GM21786 (cell line): ENCODE results near the gene CRADD.

Source experiments
- ATAC-seq: cut with Tn5 transposase; IDR thresholded peaks from one replicate; pipeline ENCODE4 v1.9.1; 2021; ENCODE audit not compliant: unreplicated experiment

CRADD gene

DNA sequence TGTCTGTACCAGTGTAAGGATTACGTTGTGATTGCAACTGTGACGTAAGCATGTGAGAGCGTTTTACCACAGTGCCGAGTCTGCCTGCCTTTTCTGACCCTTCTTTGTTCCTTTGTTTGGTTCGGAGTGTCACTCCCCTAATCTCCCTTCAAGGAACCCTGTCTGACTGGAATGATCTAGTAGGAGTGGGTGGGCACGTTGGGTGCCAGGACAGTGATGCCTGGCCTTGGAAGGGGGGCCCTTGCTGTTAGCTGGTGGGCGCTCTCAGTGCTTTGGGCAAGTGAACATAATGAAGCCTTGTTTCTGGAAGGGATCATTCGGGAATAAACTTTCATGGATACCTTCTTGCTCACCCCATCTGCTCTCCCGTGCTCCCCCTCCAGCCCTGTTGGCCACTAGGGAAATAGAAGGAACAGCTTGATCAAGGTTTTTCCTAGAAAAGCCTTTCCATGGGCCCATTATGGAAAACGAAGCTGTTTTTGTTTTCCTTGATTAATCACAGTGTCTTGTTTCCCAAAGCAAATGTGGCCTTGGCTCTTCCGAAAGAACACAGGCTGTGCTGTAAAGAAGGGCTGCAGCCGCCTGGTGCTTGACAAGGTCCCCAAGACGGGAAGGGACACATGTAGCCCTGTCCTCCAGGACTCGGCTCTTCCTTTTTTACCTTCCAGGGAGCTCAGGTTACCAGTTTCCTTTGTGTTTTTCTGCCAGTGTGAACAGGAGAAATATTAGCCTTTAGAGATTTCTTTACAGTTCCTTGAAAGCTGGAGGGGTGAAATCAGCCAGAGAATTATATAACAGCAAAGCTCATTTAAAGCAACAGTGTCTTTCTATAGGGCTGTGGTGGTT is 215.5 kb downstream of the CRADD start:
- no peak for ATAC-seq

DNA sequence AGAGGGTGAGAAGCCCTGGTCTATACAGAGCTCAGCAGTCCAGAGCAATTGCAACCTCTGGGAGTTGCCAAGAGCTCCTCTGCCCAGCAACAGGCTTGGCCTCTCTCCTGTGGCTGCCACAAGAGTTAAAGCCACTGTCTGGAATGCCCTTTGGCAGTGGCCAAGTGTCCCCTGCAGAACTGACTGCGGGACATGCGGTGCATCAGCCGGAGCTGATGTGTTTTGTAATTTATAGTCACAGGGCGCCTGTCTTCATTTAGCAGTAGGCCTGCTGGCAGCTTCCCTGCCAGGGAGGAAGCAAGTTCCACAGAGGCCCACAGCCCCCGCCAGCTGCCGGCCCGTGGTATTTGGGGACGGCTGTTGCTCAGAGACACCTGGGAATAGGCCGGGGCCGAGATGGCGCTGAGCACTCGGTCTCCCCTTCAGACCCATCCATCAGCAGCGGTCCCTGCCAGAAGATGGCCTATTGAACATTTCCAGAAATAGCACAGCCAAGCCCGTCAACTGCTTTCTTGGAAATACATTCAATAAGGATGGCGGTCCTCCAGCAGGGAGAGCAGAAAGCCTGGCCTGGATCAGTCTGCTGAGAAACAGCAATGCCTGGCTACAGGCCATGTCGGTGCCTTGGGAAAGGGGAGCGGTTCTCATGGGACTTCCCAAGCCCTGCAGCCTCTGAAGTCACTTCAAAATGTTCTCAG is 217.4 kb downstream of the CRADD start:
- ATAC-seq, result no peak

GRCh38 chr12:93895089-93895445 is 217.9 kb downstream of the CRADD start:
- ATAC-seq, result no peak

DNA sequence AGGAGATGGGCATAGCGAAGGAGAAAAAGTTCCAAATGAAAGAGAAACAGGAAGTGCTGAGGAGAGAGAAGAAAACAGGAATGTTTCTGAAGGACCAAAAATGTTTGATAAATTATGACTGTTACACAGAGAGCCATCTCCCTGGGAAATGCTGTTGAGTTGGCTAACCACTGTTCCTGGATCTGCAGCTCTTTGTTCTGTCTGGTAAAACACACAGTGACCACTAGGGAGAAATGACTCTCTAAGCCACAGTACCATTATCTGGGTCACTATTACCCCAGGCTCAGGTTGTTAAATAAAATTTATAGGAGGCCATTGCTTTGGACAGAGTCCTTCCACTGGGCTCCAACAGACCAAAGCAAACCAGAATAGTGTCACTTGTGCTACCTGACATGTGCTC is 219.3 kb downstream of the CRADD start:
- ATAC-seq, result no peak

GRCh38 chr12:93896952-93897351 is 219.8 kb downstream of the CRADD start:
- no peak for ATAC-seq

DNA sequence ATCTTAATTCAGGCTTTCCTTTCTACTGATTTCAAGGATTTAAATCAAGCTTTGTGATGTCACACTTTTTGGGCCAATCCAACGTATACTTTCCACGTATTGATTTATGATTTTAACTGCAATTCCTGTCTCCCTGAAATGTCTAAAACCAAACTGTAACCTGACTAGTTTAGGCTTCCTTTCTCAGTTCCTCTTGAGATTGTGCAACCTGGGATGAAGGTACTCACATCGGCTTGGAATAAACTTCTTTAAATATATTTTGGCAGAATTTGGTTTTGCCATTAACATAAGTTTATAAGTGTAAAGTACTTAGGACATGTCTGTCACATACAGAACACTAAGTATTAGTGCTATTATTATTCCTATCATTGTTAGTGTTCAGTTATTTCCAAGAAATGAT is 224.6 kb downstream of the CRADD start:
- no peak for ATAC-seq

DNA sequence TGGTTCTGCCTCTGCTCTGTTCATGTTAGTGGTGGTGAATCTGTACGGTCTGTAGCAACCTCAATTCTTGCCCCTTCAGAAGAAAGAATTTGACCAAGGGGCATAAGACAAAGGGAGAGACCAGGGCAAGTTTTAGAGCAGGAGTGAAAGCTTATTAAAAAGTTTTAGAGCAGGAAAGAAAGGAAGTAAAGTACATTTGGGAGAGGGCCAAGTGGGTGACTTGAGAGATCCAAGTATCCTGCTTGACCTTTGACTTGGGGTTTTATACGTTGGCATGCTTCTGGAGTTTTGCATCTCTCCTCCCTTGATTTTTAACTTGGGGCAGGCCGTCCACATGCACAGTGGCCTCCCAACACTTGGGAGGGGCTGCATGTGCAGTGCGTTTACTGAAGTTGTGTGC is 225.0 kb downstream of the CRADD start:
- ATAC-seq, result no peak

GRCh38 chr12:93902736-93903562 is 225.8 kb downstream of the CRADD start:
- no peak for ATAC-seq

DNA sequence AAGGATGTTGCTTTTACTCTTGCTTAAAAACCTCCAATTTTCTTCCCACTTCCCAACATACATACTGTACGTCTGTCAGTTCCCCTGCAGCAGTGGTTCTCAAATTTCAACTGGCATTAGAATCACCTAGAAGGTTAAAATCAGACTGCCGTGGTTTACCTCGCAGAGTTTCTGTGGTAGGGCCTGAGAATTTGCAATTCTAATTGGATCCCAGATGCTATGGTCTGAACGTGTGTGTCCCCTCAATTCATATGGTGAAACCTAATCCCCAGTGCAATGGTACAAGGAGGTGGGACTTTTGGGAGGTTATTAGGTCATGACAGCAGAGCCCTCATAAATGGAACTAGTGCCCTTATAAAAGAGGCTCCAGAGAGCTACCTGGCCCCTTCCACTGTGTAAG is 226.9 kb downstream of the CRADD start:
- no peak for ATAC-seq

DNA sequence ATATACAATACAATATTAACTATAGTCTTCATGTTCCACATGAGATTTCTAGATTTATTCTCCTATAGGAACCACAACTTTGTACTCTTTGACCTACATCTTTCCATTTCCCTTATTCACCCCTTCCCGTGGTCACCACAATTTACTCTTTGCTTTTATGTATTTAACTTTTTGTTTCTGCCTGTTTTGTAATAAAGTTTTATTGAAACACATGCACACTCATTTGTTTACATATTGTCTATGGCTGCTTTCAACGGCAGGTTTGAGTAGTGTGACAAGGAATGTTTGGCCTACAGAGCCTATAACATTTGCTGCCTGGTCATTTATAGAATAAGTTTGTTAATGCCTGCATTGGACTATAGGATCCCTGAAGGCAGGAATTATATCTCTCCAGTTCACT is 231.1 kb downstream of the CRADD start:
- no peak for ATAC-seq

- ATAC-seq, result no peak
Measured at GRCh38 chr12:93908846-93909567, 231.8 kb downstream of the CRADD start.

DNA sequence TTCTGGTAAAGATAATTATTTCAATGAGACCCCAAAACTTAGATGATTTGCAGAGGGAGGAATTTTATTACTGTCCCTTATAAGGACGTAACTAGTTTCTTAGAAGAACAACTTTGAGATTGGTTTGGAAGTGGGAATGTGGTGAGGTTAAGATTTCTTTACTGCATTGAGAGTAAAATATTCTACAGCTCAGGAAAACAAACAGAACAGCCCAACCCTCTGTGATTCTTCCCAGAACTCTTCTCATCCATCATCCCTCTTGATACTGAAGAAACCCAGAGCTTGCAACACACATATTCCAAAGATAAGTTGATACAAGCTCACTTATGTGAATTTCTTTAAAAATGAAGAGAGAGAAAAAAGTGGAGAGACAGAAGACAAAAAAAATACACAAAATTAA is 234.2 kb downstream of the CRADD start:
- ATAC-seq, result no peak

DNA sequence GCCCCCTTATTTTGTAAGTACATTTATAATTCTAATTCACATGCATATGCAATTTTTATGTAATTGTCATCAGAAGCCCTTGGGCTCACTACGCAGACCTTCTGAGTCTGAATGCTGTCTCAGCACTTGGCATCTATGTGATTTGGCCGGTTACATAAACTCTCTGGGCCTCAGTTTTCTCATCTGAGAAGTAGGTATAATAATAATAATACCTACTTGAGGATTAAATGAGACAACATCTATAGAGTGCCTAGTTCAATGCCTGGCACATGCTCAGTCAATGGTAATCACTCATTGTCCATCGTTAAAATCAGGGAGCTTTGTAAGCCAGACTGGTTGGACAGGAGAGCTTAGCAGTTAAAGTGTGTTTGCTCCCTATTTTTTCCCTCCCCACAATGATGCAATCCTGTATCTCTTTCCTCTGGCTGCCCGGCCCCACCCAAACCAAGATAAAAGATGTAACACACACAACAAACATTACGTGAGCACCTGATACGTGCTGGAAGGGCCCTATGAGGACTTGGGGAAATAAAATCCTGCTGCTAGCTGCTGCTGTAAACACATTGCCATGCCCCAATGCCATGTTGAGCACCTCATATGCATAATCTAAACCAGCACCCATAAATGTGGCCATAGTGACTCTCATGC is 235.0 kb downstream of the CRADD start:
- ATAC-seq, result no peak

DNA sequence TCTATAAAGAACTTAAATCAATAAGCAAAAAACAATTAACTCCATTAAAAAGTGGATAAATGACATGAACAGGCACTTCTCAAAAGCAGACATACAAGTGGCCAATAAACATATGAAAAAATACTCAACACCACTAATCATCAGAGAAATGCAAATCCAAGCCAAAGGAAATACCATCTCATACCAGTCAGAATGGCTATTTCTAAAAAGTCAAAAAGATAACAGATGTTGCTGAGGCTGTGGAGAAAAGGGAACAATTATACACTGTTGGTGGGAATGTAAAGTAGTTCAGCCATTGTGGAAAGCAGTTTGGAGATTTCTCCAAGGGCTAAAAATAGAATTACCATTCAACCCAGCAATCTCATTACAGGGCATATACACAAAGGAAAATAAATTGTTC is 236.7 kb downstream of the CRADD start:
- no peak for ATAC-seq

GRCh38 chr12:93914281-93914680 is 237.1 kb downstream of the CRADD start:
- ATAC-seq, result no peak

DNA sequence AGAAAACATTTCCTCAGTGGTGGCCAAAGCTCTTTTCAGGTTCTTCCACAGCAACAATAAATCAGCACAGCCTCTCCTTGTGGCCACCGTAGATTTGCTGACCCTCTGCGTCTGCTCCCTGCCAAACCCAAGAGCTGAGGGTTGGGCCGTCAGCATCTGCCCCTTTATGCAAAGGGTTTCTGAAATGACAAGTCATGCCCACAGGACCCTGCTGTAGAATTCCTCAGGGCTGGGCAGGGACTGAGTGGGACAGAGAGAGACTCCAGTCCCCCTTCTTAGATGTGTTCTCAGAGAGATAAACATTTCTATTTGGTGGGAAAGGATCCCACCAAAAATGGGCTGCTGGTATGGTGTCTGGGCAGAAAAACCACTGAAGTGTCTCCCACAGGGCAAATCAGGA is 238.2 kb downstream of the CRADD start:
- no peak for ATAC-seq

GRCh38 chr12:93916402-93916801 is 239.2 kb downstream of the CRADD start:
- no peak for ATAC-seq

DNA sequence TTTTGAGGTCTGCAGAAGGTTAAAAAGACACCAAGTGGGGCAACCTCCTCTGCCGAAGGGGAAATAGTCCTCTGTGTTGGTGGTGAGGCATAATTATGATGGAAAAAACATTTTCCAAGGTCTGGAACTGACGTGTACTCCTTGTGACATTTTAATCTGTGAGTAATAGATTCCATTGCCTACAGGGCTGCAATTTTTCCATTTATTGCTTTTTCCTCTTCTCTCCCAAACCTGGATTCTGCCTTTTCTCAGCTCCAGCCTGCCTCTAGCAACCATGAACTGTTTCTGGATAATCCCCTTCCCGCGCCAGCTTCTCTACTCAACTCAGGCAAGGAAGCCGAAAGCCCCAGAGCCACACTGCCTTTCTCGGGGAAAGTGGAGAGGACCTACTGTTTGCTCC is 241.1 kb downstream of the CRADD start:
- no peak for ATAC-seq

DNA sequence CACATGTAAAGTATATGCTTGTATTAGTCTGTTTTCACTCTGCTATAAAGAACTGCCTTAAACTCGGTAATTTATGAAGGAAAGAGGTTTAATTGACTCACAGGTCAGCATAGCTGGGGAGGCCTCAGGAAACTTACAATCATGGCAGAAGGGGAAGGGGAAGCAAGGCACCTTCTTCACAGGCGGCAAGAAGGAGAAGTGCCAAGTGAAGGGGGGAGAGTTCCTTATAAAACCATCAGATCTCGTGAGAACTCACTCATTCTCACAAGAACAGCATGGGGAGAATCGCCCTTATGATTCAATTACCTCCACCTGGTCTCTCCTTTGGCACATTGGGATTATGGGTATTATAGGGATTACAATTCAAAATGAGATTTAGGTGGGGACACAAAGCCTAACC is 241.7 kb downstream of the CRADD start:
- ATAC-seq, result no peak

DNA sequence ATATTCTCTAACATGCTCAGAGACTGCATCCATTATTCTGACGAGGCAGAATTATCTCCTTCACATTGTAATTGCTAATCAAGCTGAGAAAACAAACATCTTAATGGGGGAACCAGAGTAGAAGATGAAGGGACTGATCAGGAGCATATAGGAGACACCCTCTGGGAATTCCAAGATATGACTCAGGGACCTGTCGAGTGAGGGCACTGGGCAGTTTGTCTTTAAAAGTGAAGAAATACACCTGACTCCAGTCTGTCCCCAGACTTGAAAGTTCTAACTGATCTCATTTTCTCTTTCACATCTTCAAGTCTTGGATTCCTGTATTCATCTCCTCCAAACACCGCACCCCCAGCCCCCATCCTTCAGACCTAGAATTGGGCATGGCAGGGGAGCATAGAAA is 244.3 kb downstream of the CRADD start:
- ATAC-seq, result no peak

DNA sequence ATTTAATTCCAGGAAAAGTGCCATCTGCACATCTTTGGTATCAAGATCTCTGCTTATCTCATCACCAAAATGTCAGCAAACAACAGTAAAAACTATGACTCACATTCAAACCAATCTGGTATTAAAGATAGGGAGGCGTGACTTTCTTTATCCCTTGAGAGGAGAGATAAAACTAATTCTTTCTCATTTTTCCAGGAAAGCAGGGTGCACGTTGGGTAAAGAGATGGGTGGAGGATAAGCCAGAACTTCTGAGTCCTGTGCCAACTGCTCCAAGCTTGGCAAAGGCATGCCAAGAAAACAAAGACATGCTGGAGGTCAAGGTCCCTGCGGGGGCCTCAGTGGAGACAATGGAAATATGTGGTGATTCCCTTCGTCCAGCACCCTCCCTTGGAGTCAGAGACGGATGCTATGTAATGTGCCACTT is 245.4 kb downstream of the CRADD start:
- ATAC-seq, result no peak
